Lower leg skin (tissue), 3 donors: ENCODE data around the gene ZFHX3.

ENCODE experiments used
- POLR2A ChIP-seq, 2 donors: fragments of 450-650 bp; IDR thresholded peaks; one replicate each; pipeline ENCODE4 v1.6.1; 2016 to 2017; ENCODE audit warnings: antibody characterized with exemption in 2 of 2, mild to moderate bottlenecking in 1 of 2, moderate library complexity in 1 of 2
- TF ChIP-seq, protein P1 (sequence below), 3 donors: fragments of 450-650 bp; IDR thresholded peaks; one replicate each; pipeline ENCODE4 v1.5.1; 2016; ENCODE audit warnings: antibody characterized with exemption in 3 of 3, mild to moderate bottlenecking in 3 of 3, moderate library complexity in 2 of 3

DNA sequence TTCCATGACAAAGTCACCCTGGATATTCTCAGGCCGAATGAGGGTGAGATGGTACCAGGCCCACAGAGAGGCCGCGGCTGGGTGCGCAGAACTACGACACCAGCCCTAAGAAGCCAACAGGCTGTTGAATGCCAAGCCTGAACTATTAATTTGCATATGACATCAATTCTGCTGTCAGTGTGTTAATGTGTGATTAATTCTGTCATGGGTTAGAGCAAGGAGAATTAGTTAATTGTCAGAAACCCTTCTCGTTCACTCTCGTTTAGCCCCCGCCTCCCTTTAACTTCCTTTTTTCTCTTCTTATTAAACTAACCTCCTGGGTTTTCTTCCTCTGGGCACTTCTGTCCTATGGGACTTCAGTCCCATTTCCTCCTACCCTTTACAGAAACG is 123.4 kb downstream of the ZFHX3 start:
- TF ChIP-seq, protein P1, sequence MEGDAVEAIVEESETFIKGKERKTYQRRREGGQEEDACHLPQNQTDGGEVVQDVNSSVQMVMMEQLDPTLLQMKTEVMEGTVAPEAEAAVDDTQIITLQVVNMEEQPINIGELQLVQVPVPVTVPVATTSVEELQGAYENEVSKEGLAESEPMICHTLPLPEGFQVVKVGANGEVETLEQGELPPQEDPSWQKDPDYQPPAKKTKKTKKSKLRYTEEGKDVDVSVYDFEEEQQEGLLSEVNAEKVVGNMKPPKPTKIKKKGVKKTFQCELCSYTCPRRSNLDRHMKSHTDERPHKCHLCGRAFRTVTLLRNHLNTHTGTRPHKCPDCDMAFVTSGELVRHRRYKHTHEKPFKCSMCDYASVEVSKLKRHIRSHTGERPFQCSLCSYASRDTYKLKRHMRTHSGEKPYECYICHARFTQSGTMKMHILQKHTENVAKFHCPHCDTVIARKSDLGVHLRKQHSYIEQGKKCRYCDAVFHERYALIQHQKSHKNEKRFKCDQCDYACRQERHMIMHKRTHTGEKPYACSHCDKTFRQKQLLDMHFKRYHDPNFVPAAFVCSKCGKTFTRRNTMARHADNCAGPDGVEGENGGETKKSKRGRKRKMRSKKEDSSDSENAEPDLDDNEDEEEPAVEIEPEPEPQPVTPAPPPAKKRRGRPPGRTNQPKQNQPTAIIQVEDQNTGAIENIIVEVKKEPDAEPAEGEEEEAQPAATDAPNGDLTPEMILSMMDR (IDR thresholded peaks at IDR 0.05), result no peak
- TF ChIP-seq POLR2A (IDR thresholded peaks at IDR 0.05), result no peak
